BLaER1 (cell line): ENCODE results near the gene HLCS.
"Not testable (repeated sequence)": the region's sequence is repeated elsewhere in the genome, so short reads cannot be mapped to it uniquely, and the experiment has no call there.

Experiments used
- H3K27ac ChIP-seq: shearing (Covaris generic); formaldehyde crosslinking; 2 replicates; pipeline ENCODE4 v1.8.1; 2022
- H3K27me3 ChIP-seq: shearing (Covaris generic); formaldehyde crosslinking; 2 replicates; pipeline ENCODE4 v1.8.1; 2022
- H3K36me3 ChIP-seq: shearing (Covaris generic); formaldehyde crosslinking; 2 replicates; pipeline ENCODE4 v1.8.1; 2022
- H3K4me1 ChIP-seq: shearing (Covaris generic); formaldehyde crosslinking; 2 replicates; pipeline ENCODE4 v1.8.1; 2022
- H3K4me2 ChIP-seq: shearing (Covaris generic); formaldehyde crosslinking; 2 replicates; pipeline ENCODE4 v1.8.1; 2022
- H3K4me3 ChIP-seq: shearing (Covaris generic); formaldehyde crosslinking; 2 replicates; pipeline ENCODE4 v1.8.1; 2022
- H3K9ac ChIP-seq: shearing (Covaris generic); formaldehyde crosslinking; 2 replicates; pipeline ENCODE4 v1.8.1; 2022
- H3K9me3 ChIP-seq: shearing (Covaris generic); formaldehyde crosslinking; 2 replicates; pipeline ENCODE4 v1.8.1; 2022
- H4K20me1 ChIP-seq: shearing (Covaris generic); formaldehyde crosslinking; 2 replicates; pipeline ENCODE4 v1.8.1; 2022
- Cebpa-rat ChIP-seq: shearing (Covaris generic); IDR thresholded peaks from 2 replicates; pipeline ENCODE4 v1.8.1; 2022

Gene HLCS

DNA sequence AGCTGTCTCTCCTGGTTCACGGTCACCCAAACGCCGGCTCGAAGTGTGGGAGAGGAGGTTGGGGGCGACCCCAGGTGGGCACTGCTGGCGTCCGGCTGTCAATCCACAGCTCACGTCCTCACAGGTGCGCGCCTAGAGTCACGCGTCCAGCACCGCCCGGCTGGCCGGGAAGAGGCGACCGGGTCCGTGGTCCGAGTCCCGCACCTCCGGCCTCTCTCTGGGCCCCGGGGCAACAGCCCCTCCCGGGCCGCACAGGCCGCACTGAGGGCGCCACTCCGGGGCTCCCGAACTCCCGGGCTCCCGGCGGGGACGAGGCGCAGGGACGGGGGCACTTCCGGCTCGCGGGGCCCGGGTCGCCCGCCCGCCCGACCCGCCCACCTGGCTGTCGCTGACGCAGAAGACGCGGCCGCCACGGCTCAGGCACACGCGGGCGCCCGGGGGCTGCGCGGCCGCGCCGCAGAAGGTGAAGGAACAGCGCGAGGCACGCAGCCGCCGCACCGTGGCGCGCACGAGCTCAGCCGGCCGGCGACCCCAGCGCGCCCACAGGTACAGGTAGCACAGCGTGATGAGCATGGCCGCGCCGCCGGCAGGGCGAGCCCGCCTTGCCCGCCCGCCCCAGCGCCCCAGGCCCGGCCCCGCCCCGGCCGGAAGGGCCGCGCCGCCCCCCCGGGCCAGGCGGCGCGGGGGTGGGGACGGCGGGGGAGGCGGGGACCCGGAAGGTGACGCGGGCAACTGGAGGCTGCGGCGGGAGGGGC lies at the start of gene HLCS:
Gene HLCS (minus strand): TSS at position 604 of the 755 bp plus-strand sequence. CDS start 31 bp downstream, at position 573.
- no peaks in the 10 kb centered on the region for H4K20me1 ChIP-seq
- H3K27me3 ChIP-seq = no peaks in the 10 kb centered on the region
- TF ChIP-seq Cebpa-rat = no peak
- H3K36me3 ChIP-seq = peaks cover 6% of the 10 kb centered on the region; the same call in 1 of the 2 replicates
- H3K4me3 ChIP-seq = peak within 1 kb of the TSS; percentile 87
- H3K9me3 ChIP-seq = no peaks in the 10 kb centered on the region
- H3K9ac ChIP-seq = peak within 1 kb of the TSS; percentile 87
- H3K4me1 ChIP-seq = peaks cover 19% of the 10 kb centered on the region
- peak within 1 kb of the TSS; percentile 88 for H3K4me2 ChIP-seq
- H3K27ac ChIP-seq = peak within 1 kb of the TSS; percentile 81

DNA sequence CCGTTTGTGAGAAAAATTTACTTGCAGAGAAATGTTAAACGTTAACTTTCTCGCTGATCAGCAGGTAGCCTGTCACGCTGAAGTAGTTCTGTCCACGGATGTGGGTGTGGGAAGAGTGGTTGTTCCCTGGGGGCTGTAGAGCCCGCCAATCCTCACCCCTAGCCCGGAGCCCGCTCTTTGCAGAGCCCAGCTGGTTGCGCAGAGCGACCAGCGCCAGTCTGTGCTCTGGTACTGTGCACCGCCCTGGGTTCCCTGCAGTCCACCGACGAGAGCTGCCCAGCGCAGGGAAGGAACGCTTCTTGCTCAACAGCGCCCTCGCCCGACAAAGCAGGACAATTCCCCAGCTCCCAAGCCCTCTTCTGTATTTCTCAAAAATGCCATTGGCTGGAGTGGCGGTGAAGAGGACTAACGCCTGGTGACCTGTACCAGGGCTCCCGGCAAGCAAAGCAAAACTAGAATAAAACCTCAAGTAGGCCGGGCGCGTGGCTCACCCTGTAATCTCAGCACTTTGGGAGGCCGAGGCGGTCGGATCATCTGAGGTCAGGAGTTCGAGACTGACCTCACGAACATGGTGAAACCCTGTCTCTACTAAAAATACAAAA lies 43.4 kb upstream of the HLCS start:
- H3K4me3 ChIP-seq = peak overlapping the region; percentile 30
- H3K9me3 ChIP-seq = 0 out of 2 replicates have a peak, but pooled peaks cover 7% of the 10 kb centered on the region
- H3K4me1 ChIP-seq = peaks cover 28% of the 10 kb centered on the region
- H3K36me3 ChIP-seq = no peaks in the 10 kb centered on the region
- peaks cover 41% of the 10 kb centered on the region for H3K27me3 ChIP-seq
- no peak overlapping the region for H3K27ac ChIP-seq
- no peaks in the 10 kb centered on the region for H4K20me1 ChIP-seq
- peak overlapping the region; percentile 79 for H3K4me2 ChIP-seq
- TF ChIP-seq Cebpa-rat = no peak
- 0 out of 2 replicates have a peak overlapping the region, but pooled peaks have one; percentile 4 for H3K9ac ChIP-seq

DNA sequence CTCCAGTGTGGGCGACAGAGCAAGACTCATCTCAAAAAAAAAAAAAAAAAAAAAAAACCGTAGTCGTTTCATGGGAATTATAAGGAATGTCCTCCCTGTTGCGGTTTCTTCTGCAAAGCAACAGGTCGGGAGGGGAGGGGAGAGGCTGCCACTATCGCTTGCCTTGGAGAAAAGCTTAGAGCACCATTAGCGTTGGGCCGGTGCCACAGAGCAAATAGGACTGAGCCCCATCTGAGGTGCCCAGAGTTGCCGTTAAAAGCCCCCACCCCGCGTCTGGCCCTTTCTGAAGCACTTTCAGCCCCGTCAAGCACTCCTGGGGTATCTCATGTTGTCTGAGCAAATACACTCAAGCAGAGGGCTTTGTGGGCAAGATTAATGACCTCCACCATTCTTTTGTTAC lies 42.3 kb upstream of the HLCS start:
- H3K4me3 ChIP-seq = no peak overlapping the region
- no peak overlapping the region for H3K9ac ChIP-seq
- no peak overlapping the region for H3K4me2 ChIP-seq
- H3K36me3 ChIP-seq = no peaks in the 10 kb centered on the region
- H4K20me1 ChIP-seq = no peaks in the 10 kb centered on the region
- H3K9me3 ChIP-seq = 0 out of 2 replicates have a peak, but pooled peaks cover 7% of the 10 kb centered on the region
- peaks cover 41% of the 10 kb centered on the region for H3K27me3 ChIP-seq
- H3K4me1 ChIP-seq = peaks cover 28% of the 10 kb centered on the region
- TF ChIP-seq Cebpa-rat = no peak
- H3K27ac ChIP-seq = no peak overlapping the region

DNA sequence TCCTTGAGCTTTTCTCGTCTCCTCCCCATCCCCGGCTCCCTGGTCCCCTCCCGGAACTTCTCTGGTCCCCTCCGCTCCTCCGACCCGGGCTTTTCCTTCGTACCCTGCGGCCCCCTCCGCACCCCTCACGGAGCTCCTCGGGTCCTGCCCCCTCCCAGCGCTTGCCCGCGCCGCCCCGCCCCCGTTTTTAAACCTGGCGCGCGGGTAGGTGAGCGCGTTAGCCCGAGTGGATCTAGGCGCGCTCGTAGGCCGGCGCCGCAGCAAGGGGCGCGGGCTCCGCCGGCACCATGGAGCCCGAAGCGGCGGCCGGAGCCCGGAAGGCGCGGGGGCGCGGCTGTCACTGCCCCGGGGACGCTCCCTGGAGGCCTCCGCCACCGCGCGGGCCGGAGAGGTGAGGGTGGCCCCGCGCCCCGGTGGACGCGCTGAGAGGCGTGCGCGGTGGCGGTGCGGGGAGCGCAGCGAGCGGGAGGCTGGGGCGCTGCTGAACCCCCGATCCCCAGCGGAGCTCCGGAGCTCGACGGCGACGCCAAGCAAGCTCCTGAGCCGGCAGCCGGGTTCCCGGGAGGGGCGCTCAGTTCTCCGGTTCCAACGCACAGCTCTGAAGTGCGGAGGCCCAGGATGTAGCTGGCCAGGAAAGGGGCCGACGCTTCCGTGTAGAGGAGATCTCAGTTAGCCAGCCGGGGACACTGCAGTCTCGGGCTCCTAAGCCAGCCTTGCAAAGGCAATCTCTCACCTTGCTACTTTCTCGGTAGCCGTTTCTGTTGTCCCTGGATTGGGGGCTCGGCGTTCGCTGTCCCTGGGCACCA lies 40.2 kb upstream of the HLCS start, which contains the start of gene RIPPLY3:
Gene RIPPLY3 (plus strand): TSS at position 217 of the 806 bp plus-strand sequence. CDS start 71 bp downstream, at position 288.
- Histone ChIP-seq H3K9me3 (0 out of 2 replicates have a peak, but pooled peaks cover 7% of the 10 kb centered on the region), H3K4me2 (peak within 1 kb of the TSS; percentile 97), H3K27me3 (peaks cover 41% of the 10 kb centered on the region), H3K4me1 (peaks cover 36% of the 10 kb centered on the region), H3K9ac (peak within 1 kb of the TSS; percentile 71), H3K4me3 (peak within 1 kb of the TSS; percentile 77), H3K36me3 (no peaks in the 10 kb centered on the region), H3K27ac (no peak within 1 kb of the TSS), H4K20me1 (no peaks in the 10 kb centered on the region)
- no peak for TF ChIP-seq Cebpa-rat

DNA sequence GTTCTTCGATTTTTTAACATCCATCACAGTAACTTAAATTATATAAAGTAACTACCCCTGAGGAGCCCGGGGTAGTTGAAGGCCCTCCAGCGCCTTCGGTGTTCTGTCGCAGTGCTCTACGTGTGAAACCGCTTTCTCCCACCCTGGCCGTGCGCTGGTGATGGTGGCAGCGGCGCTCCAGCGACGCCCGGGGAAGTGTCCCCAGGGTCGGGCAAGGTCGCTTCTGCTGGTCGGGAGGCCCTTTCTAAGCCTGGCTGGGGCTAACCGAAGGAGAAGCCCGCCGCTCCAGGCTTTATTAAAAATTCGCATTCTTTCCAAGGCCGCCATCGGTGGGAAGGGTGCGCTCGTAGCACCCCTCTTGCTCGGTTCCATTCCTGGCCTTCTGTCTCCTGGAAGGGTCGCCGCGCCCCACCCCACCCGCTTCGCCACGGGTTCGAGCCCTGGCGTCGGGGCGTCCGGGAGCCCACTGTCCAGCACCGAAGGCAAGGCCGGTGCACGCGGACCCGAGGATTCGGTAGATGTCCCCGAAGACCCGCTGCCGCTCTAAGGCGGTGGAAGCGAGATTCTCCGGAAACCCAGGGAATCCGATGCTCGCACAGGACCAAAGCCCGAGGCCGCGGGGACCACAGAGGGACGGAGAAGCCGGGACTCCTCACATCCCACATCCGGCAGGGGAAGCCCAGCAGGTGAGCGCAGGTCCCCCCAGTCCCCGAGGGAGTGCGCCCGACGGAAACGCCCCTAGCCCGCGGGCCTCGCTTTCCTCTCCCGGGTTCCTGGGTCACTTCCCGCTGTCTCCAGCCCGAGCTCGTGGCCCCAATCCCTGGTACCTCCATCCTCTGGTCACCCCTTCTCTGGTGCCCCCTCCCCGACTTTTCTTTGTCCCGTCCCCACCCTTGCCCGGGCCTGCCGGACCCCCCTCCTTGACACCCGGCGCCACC lies 39.3 kb upstream of the HLCS start:
- H3K9me3 ChIP-seq = 0 out of 2 replicates have a peak, but pooled peaks cover 7% of the 10 kb centered on the region
- peaks cover 40% of the 10 kb centered on the region for H3K4me1 ChIP-seq
- H3K9ac ChIP-seq = no peak overlapping the region
- no peak for TF ChIP-seq Cebpa-rat
- no peaks in the 10 kb centered on the region for H3K36me3 ChIP-seq
- H3K4me2 ChIP-seq = peak overlapping the region; percentile 97
- peaks cover 41% of the 10 kb centered on the region for H3K27me3 ChIP-seq
- no peaks in the 10 kb centered on the region for H4K20me1 ChIP-seq
- H3K27ac ChIP-seq = no peak overlapping the region
- peak overlapping the region; percentile 77 for H3K4me3 ChIP-seq

DNA sequence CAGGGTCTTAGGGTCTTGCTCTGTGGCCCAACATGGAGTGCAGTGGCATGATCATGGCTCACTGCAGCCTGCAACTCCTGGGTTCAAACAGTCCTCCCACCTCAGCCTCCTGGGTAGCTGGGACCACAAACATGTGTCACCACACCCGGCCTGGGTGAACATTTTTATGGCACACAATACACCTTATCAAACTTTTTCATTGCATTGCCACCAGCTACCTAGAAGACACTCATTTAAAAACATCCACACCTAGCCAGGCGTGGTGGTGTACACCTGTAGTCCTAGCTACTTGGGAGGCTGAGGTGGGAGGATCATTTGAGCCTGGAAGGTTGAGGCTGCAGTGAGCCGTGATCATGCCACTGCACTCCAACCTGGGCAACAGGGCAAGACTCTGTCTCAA lies 37.4 kb upstream of the HLCS start:
- peaks cover 35% of the 10 kb centered on the region for H3K27me3 ChIP-seq
- H3K36me3 ChIP-seq, H3K9me3 ChIP-seq, H3K27ac ChIP-seq, H4K20me1 ChIP-seq, H3K4me3 ChIP-seq, H3K9ac ChIP-seq, H3K4me2 ChIP-seq: not testable (repeated sequence)
- H3K4me1 ChIP-seq = peaks cover 31% of the 10 kb centered on the region

DNA sequence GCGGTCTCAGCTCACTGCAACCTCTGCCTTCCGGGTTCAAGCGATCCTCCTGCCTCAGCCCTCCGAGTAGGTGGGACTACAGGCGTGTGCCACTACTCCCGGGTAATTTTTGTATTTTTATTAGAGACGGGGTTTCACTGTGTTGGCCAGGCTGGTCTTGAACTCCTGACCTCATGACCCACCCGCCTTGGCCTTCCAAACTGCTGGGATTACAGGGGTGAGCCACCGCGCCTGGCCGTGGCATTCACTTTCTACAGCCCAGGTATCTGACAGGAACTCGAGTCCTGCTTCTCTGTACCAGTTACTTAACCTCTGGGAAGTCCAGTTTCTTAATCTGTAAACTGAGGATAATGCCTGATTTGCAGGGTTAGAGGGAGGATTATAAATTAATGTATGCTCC lies 36.4 kb upstream of the HLCS start:
- H3K4me2 ChIP-seq, H4K20me1 ChIP-seq, H3K27ac ChIP-seq, H3K4me3 ChIP-seq, H3K9me3 ChIP-seq, H3K9ac ChIP-seq, H3K36me3 ChIP-seq: not testable (repeated sequence)
- Histone ChIP-seq H3K4me1 (peaks cover 31% of the 10 kb centered on the region), H3K27me3 (peaks cover 25% of the 10 kb centered on the region)

DNA sequence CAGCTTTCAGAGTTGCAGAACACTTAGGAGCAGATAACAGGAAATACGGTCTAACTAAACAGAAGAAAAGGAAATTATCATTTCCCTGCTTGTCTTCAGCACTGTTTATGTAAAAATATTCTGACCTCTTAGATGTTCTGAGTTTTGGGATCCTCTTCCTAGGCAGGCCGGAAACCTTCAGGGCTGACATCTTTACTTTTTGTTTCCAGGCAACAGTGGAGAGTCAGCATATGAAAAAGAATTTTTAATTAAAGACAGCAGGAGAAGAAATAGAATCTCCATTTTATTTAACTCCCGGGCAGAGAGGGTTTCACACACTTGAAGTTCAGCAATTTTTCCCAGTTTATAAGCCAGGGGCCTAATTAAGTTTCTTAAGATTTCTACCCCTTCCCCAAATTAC lies 35.0 kb upstream of the HLCS start:
- H3K4me1 ChIP-seq = peaks cover 22% of the 10 kb centered on the region
- no peaks in the 10 kb centered on the region for H4K20me1 ChIP-seq
- peak overlapping the region; percentile 26; the same call in 1 of the 2 replicates for H3K9ac ChIP-seq
- no peak for TF ChIP-seq Cebpa-rat
- H3K27ac ChIP-seq = peak overlapping the region; percentile 51; the same call in 1 of the 2 replicates
- no peaks in the 10 kb centered on the region for H3K36me3 ChIP-seq
- peaks cover 11% of the 10 kb centered on the region for H3K27me3 ChIP-seq
- H3K4me3 ChIP-seq = no peak overlapping the region
- peak overlapping the region; percentile 61 for H3K4me2 ChIP-seq
- 0 out of 2 replicates have a peak, but pooled peaks cover 7% of the 10 kb centered on the region for H3K9me3 ChIP-seq

DNA sequence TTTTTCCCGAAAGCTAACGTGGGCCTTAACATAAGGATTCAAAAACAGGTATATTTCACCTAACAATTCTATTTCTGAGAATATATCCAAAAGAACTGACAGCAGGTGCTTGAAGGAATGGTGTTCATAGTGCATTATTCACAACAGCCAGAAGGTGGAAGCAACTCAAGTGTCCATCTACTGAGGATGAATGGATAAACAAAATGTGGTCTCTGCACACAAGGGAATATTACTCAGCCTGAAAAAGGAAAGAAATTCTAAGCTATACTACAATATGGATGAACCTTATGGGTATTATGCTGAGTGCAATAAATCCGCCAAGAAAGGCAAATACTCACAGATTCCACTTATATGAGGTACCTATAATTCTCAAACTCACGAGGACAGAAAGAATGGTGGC lies 33.9 kb upstream of the HLCS start:
- peak overlapping the region; percentile 61; the same call in 1 of the 2 replicates for H3K4me2 ChIP-seq
- H4K20me1 ChIP-seq = no peaks in the 10 kb centered on the region
- no peak overlapping the region for H3K4me3 ChIP-seq
- H3K9me3 ChIP-seq = no peaks in the 10 kb centered on the region
- peaks cover 22% of the 10 kb centered on the region for H3K4me1 ChIP-seq
- no peak overlapping the region for H3K9ac ChIP-seq
- TF ChIP-seq Cebpa-rat = no peak
- H3K36me3 ChIP-seq = no peaks in the 10 kb centered on the region
- peaks cover under 1% of the 10 kb centered on the region; the same call in 1 of the 2 replicates for H3K27me3 ChIP-seq
- no peak overlapping the region for H3K27ac ChIP-seq
